HG03060 (cell line): ENCODE measurements around the gene DPF1.

Experiments used
- ATAC-seq: cut with Tn5 transposase; IDR thresholded peaks from one replicate; pipeline ENCODE4 v1.9.1; 2021; ENCODE audit warnings: low read depth, moderate number of reproducible peaks; ENCODE audit not compliant: unreplicated experiment

DPF1 gene

GRCh38 chr19:38170334-38170733 is 53.7 kb downstream of the DPF1 start:
- no peak for ATAC-seq

GRCh38 chr19:38168637-38169036 is 55.4 kb downstream of the DPF1 start:
- no peak for ATAC-seq

- no peak for ATAC-seq
These were observed 58.7 kb downstream of the DPF1 start for GRCh38 chr19:38165335-38165734.

- ATAC-seq: no peak
These were observed 59.5 kb downstream of the DPF1 start for GRCh38 chr19:38164526-38164925.

GRCh38 chr19:38163419-38164290 is 60.4 kb downstream of the DPF1 start:
- ATAC-seq: no peak

DNA sequence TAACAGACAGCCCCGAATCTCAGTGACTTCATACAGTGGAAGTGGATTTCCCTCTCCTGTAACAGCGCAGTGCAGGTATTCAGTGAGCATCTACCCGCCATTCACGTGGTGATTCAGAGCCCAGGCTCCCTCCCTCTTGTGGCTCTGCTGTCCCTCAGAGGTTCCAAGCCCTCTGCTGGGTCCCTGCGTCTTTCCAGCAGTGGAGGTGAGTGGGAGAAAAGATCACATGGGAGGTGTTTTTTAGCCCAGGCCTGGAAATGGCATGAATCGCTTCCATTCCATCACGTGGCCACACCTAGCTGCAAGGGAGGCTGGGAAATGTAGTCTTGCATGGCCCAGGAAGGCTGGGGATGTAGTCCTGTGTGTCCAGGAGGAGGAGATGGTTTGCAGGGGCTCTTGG is 61.4 kb downstream of the DPF1 start:
- no peak for ATAC-seq

- no peak for ATAC-seq
These were observed 61.9 kb downstream of the DPF1 start for GRCh38 chr19:38162094-38162493.
